ENCODE results near the gene LYPD6B.
"Not testable (repeated sequence)": the region's sequence is repeated elsewhere in the genome, so short reads cannot be mapped to it uniquely, and the experiment has no call there.

Gene LYPD6B

GRCh38 chr2:149221898-149222297 lies 183.4 kb downstream of the LYPD6B start:
- no peak for DNase-seq

GRCh38 chr2:149223472-149224095 lies 185.1 kb downstream of the LYPD6B start:
- no peak for DNase-seq

GRCh38 chr2:149224543-149224942 lies 186.0 kb downstream of the LYPD6B start:
- no peak for DNase-seq

GRCh38 chr2:149225446-149225845 lies 186.9 kb downstream of the LYPD6B start:
- no peak for DNase-seq

- DNase-seq, result no peak
These were observed 188.3 kb downstream of the LYPD6B start for GRCh38 chr2:149226790-149227189.

DNA sequence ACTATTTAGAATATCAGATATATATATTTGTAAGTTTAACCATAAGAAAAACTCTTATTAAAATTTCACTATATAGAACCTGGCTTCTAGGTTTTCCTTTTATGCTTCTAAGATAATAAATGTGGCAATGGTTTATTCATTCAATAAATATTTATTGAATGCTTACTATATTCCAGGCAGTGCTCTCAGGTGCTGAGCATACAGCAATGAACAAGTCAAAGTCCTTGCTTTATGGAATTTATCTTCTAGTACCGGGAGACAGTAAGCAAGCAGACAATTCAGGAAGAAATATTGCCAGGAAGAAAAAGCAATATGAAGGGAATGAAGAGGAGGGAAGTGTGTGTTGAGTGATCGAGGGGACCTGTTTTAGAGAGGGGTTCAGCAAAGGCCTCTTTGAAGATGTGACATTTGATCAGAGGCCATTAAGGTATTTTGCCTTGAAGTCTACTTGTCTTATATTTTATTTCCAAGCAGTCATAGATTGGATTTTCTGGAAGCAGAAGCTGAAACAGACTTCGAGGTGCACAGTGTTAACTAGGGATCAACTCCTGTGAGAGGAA lies 197.4 kb downstream of the LYPD6B start:
- no peak for DNase-seq

GRCh38 chr2:149236410-149236809 lies 197.9 kb downstream of the LYPD6B start:
- no peak for DNase-seq

GRCh38 chr2:149246186-149246585 lies 207.7 kb downstream of the LYPD6B start:
- no peak for DNase-seq

- not testable (repeated sequence) for DNase-seq
These were observed 212.9 kb downstream of the LYPD6B start for GRCh38 chr2:149251436-149251835.

DNA sequence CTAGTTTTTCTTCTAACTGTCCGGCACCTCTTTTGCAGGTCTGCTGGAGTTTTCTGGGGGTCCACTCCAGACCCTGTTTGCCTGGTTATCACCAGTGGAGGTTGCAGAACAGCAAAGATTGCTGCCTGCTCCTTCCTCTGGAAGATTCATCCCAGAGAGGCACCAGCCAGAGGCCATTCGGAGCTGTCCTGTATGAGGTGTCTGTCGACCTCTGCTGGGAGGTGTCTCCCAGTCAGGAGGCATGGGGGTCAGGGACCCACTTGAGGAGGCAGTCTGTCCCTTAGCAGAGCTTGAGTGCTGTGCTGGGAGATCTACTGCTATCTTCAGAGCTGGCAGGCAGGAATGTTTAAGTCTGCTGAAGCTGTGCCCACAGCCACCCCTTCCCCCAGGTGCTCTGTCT lies 218.4 kb downstream of the LYPD6B start:
- DNase-seq, result not testable (repeated sequence)

GRCh38 chr2:149258531-149258930 lies 220.0 kb downstream of the LYPD6B start:
- DNase-seq, result no peak

DNA sequence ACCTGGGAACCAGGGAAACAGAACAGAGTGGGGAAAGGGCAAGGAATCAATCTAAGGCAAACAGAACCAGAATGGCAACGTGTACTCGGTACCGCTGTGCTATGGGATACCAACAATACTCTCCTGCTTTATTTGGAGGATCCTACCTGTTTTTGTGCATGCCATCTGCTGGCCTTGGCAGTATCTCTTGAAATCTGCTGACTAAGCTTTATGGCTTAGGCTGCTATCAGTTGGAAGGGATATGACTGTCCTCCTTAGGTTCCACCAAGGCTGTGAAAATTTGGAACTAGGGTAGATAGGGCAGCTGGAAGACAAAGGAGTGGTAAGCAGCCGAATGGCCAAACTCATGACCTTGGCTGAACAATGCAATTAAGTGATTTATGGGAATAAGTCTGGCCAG lies 220.6 kb downstream of the LYPD6B start:
- DNase-seq, result no peak

DNA sequence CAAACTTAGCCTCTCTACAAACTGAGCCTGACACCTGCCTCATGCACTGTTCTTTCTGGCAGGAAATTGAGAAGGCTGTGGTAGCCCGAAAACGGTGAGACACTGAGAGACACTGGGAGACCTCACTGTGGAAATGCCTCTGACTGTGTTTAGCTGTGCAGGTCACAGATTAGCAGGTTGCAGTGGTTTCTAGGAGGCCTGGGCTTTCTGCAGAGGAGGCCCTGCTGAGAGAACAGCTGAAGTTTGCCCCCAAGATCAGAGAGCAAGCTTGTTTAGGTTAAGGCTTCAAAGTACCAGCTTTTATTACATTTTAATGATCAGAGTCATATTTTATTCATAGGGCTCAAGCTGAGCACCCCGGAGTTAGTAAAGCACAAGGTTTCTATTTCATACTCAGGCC lies 223.2 kb downstream of the LYPD6B start:
- no peak for DNase-seq

All from CD4-positive, alpha-beta T cell treated with Interleukin-10 for 1 hour (primary cell).